ENCODE measurements around the gene KCNA3.

The KCNA3 gene

DNA sequence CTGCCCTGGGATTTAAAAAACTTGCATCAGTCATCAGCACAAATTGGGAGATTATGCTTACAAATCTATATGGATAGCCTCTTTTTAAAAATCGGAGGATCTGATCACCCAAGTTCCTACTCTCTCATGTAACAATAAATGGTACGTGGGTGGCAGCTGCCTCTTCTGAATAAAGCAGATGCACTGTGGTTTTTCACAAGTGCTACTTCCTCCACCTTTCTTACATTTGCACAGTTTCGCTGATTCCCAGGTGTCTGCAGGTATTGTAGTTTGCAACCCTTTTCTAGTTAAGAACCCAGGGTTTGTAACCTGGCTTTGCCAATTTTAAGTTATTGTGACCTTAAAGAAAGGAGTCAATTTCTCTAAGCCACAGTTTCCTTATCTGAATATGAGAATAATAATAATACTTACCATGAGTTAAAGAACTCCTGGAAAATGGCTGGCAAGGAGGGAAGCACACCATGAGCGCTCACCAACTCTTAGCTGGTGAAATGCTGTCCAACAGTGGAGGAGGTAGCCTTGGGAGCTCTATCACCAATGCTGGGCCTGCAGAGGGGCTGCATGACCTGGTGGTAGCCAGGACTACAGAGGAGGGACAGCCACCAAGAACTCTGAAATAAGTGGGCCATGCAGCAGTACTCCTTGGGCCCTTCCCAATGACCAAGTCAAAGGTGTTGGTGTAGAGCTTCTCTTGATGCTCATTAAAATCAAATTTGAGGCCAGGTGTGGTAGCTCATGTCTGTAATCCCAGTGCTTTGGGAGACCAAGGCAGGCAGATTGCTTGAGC is 38.4 kb downstream of the KCNA3 start:
- no peak for DNase-seq

DNA sequence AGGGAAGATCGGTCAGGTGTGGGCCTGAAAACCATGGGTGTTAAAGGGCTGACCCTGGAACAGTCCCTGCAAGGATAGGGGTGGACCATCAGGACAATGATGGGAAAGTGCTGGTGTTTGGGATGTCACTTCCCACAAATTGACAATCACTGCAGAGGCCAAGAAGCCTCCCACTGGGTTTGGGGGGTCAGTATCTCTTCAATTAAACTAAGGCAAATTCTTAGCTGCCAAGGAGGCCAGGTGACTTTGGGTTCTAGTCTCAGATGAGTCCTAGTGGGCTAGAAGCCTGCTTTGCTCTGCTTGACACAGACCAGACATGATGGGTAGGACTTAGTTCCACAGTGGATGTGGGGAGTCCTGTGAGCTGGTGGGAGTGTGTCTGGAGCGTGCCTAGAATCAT is 39.3 kb downstream of the KCNA3 start:
- DNase-seq: no peak

DNA sequence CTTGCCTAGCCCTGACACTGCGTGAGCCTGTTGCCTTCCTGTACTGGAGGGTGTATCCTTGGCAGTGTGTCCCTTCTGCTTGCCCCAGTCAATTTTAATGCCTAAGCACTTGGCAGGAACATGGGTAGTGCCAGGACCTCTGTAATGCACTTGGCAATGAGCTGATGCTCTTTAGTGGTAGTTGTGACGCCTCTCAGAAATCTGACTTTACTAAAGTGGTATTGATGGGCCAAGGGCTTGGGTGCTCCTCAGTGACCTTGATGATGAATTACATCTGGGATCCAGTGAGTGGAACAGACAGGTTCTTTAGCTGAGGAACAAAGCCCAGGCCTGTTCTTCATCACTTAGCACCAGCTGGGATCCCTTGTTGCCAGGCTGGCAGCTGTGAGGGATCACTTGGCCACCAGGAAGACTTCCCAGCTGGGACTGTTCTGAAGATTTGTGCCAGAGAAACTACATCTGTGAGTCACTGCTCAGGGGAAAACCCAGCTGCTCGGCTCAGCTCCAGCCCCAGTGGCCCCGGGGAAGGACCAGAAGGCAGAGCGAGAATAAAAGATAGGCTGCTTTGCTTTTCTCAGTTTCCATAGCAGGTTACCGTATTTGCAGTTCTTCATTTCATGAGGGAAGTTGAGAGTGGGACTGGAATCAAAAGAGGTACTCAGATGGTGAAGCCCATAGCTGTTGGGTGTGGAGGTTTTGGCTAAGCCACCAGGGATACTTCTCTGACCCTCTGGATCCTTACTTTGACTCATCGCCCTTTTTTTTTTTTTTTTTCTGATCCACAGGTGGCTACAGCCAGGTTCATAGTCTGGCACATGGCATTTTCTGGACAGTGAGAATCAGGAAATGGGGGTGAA is 40.1 kb downstream of the KCNA3 start:
- no peak for DNase-seq

DNA sequence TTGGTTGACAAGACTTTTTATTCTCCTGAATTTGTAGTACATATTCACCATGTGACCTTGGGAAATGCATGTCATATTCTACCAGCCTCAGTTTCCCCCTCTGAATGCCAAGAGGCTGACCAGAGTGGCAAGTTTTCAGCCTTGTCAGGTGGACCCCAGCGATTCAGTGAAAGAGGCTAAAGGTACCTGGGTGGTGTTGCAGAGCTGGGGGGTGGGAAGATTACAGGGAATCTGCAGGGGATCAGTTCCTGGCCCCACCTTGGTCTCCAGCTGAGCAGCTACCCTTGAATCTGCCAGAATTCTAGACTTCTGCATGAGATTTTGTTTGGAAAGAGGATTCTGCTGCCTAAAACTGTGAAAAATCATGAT is 40.7 kb downstream of the KCNA3 start:
- DNase-seq: no peak

DNA sequence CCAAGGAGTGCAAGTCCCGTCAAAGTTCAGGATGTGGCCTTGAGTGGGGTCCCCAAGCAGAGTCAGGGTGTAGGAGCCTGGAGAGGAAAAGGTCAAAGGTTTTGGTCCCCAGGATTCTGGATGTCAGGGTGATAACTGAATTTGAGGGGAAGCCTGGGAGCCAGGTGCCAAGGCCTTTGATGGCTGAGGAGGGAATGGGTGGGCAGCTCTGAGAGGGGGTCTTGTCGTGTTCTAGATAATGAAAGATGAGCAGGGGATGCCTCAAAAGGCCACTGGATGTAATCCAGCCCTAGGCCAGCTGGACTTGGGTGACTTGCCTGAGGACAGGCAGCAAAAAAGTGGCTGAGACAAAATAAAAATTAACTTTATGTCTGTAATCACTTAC is 41.1 kb downstream of the KCNA3 start:
- DNase-seq: no peak

DNA sequence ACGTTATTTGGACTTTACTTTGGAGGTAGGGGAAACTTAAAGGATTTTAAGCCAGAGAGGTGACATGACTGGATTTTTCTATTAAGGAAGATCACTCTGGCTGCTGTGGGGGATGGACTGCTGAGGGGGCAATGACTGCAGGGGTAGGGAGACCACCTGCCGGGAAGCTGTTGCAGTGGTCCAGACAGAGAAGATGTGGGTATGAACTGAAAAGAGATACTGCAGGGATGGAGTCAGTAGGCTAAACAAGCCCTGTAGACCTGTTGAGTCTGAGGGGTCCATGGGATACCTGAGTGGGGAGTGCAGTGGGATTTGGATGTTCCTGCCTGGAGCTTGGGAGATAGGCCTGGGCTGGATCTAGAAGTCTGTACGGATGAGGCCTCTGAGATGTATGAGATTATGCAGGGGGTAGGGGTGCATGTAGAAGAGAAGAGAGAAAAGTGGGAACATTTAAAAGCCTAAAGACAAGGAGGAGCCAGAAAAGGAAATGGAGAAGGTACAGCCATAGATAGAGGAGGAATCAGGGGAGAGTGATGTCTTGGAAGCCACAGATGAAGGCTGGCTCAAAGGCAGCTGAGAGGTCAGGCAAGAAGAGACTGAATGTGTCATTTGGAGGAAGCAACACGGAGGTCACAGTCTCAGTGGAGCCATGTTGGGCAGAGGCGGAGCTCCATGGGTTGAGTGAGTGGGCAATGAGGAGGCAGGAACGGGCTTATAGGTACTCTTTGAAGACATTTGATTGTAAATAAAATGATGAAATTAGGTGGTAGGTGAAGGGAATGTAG is 42.7 kb downstream of the KCNA3 start:
- no peak for DNase-seq

DNA sequence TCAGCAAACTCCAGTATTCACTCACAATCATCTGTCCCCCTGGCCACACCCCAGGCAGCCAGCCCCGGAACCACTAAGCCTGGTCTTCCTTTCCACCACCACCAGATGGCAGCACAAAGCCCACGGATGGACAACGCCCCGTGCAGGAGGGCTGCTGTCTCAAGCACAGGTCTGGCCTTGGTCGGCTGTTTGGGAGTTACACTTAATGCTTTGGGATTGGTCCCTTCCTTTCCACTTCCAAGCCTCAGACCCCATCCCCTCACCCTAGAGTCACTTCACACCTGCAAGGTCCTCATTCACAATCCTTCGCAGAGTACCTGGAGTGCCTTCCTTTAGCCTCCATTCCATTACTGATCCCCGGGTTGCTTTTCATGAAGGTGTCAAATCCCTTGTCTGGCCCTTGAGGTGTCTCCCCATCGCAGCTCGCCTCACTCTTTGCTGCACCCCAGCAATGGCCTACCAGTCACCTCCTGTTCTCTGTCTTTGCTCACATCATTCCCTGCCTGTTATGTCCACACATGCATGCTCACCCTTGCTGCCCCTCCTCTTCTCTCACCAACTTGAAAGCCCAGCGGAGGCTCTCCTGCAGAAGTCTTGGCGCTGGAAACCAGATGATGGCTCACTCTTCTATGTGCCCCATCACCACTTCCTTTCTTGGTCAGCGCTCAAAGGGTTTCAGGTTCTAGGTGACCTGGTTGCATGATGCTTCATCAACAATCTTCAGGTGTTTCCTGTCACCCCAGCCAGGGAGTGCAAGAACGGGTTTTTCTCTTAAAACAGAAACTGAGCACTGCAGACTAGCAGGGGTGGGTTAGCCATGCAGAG is 43.7 kb downstream of the KCNA3 start:
- no peak for DNase-seq

DNA sequence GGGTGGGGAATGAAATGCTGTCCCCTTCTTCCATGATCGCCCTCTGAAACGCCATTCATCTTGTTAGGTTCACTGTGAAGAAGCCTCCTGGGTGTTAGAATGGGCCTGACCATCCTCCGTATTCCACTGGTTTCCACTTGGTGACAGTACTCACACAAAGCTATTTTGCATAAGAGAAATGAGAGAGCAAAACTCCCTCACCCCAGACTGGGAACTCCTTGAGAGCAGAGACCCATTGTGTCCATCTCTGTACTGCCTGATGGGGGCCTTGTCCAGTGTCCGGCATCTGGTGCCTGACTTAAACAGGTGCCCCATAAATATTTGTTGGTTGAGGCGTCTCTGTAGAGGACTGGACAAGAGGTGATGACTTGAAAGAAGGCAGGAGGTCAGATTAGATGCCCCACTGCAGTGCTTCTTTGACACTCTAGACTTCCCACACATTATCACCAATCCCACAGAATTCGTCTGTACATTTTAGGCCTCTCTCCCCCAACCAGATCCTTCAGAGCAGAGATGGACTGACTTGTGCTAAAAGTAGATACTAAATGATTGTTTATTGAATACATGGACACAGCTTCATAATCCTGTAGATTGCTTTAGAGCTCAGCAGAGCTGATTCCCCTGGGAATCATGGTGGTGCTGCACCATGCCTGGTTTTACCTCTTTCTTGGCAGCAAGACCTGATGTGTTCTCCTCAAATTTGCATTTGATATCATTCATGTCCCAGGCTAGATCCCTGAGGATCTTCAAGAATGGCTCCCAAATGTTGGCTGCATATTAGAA is 46.2 kb downstream of the KCNA3 start:
- no peak for DNase-seq

DNA sequence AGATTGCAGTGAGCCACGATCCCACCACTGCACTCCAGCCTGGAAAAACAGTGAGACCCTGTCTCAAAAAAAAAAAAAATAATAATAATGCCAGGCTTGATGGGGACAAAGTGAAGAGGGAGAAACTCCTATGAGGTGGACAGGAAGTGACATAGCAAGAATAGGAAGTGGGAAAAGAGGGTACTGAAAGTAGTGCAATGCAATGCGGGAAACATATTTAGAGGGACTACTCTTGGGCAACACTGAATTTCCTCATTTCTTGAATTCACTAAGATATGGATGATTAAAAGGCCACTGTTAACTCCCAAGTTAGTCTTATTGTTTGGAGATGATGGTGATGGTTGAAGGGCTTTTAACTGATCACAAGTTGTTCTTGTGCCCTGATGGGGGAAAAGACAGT is 47.0 kb downstream of the KCNA3 start:
- DNase-seq: no peak

DNA sequence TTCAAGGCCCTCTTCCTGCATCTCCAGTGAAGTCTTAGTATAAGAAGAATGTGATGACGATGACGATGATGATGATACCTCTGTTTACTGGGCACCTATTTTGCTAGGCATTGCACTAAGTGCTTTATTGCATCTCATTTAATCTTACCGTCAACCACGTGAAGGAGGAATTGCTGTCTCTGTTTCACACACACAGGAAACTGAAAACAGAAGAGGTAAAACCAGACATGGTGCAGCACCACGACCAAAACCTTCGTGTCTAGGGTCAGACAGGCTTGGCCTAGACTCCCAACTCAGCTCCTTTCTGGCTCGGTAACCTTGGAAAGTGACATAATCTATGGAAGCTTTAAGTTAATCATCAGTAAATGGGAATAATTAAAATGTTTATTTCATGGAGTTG is 47.9 kb downstream of the KCNA3 start:
- DNase-seq: no peak

Data from NCI-H187 treated with DMSO at 0.1 percent for 48 hours (cell line).